Ectodermal cell (in vitro differentiated cells): ENCODE data around the gene RASGRP1.

Experiments
- H3K27ac ChIP-seq: 2 replicates; pipeline ENCODE4 v1.7.0; 2013; ENCODE audit warnings: mild to moderate bottlenecking, low read depth, low read length; ENCODE audit not compliant: insufficient read depth, poor library complexity, severe bottlenecking
- H3K27me3 ChIP-seq: 2 replicates; pipeline ENCODE4 v1.7.0; 2013; ENCODE audit warnings: mild to moderate bottlenecking, low read length; ENCODE audit not compliant: insufficient read depth, control insufficient read depth, poor library complexity, severe bottlenecking
- H3K36me3 ChIP-seq: one replicate; pipeline ENCODE4 v1.7.0; 2013; ENCODE audit warnings: low read length; ENCODE audit not compliant: control insufficient read depth, insufficient read depth
- H3K4me1 ChIP-seq: one replicate; pipeline ENCODE4 v1.7.0; 2013; ENCODE audit warnings: low read length; ENCODE audit not compliant: control insufficient read depth, insufficient read depth
- H3K4me3 ChIP-seq: 2 replicates; pipeline ENCODE4 v1.7.0; 2013; ENCODE audit warnings: low read depth, low read length, control low read depth; ENCODE audit not compliant: insufficient read depth
- H3K9me3 ChIP-seq: 2 replicates; pipeline ENCODE4 v1.7.0; 2013; ENCODE audit warnings: mild to moderate bottlenecking, low read length, moderate library complexity; ENCODE audit not compliant: control insufficient read depth
- WGBS, 2 experiments: methylation state at CpG; one replicate each; pipeline ENCODE4 v1.1.7; 2013; ENCODE audit warnings: missing lambda C conversion rate in 2 of 2; 5-methylcytosine and 5-hydroxymethylcytosine counted together

The RASGRP1 gene

DNA sequence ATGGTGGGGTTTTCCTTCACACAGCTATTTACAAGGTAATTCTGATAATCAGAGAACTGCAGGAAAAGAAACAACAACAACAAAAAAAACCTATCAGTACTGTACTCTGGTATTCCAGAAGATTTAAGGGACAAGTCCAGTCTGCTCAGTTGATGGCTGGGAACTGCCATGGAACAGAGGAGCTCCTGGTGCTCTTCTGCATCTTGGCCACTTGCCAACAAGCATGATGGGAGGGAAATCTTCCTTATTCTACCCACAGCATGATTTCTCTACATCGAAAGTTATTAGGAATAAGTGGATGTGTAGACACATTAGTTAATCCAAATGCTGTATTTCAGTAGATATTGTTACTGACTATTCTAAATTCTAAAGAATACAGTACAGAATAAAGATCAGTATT, 51.7 kb downstream of the RASGRP1 start:
- Histone ChIP-seq H3K36me3 (no peaks in the 10 kb centered on the region), H3K27ac (no peak overlapping the region), H3K27me3 (no peaks in the 10 kb centered on the region), H3K4me3 (no peak overlapping the region), H3K9me3 (no peaks in the 10 kb centered on the region), H3K4me1 (peaks cover 17% of the 10 kb centered on the region)
- no CpG with 5 or more reads among the region's 1 CpG for WGBS, 2 experiments

- Histone ChIP-seq H3K9me3 (no peaks in the 10 kb centered on the region), H3K36me3 (no peaks in the 10 kb centered on the region), H3K4me3 (no peak overlapping the region), H3K4me1 (no peaks in the 10 kb centered on the region), H3K27me3 (no peaks in the 10 kb centered on the region), H3K27ac (no peak overlapping the region)
- 87 to 93% methylated on average over 4 of the region's 4 CpGs for WGBS, 2 experiments
Measured at GRCh38 chr15:38509152-38509551, 55.5 kb downstream of the RASGRP1 start.

DNA sequence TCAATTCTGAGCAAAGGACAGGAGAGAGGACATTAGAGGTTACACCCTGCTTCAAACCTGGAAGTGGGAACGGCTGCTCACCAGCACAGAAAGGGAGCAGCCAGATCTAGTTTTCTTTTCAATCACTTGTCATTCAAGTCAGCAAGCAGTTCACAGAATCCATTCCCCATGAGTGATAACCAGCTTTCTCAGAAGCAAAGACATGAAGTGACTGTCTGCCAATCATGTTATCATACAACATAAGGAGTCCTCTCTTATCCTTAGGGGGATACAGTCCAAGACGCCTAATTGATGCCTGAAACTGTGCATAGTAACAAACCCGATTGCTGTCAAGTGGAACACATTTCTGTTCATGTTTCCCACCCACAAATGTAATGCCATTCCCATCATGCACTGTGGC, 56.0 kb downstream of the RASGRP1 start:
- H3K27ac ChIP-seq, result no peak overlapping the region
- H3K4me1 ChIP-seq, result no peaks in the 10 kb centered on the region
- H3K4me3 ChIP-seq, result no peak overlapping the region
- H3K27me3 ChIP-seq, result no peaks in the 10 kb centered on the region
- no peaks in the 10 kb centered on the region for H3K36me3 ChIP-seq
- no peaks in the 10 kb centered on the region for H3K9me3 ChIP-seq
- 90 to 97% methylated on average over 3 of the region's 3 CpGs for WGBS, 2 experiments

DNA sequence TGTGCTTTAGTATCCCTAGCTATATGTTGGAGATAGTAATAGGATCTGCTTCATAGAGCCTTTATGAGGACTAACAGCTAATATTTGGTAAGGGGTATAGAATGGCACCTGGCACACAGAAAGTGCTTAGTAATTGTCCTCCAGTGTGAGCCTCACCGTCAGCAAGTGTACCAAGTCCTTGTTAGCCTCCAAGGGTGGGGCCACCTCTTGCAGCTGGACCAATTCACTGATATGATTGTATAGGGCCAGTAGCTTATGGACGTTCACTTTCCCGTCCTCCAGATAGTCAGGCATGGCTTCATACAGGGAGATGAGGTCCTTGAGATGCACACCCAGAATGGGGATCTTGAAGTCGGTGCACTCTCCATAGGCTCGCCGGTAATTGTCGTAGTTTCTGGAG, 57.0 kb downstream of the RASGRP1 start:
- Histone ChIP-seq H3K36me3 (no peaks in the 10 kb centered on the region), H3K4me3 (no peak overlapping the region), H3K4me1 (no peaks in the 10 kb centered on the region), H3K9me3 (no peaks in the 10 kb centered on the region), H3K27ac (no peak overlapping the region), H3K27me3 (no peaks in the 10 kb centered on the region)
- WGBS, 2 experiments, result 93 to 95% methylated on average over 7 of the region's 7 CpGs

DNA sequence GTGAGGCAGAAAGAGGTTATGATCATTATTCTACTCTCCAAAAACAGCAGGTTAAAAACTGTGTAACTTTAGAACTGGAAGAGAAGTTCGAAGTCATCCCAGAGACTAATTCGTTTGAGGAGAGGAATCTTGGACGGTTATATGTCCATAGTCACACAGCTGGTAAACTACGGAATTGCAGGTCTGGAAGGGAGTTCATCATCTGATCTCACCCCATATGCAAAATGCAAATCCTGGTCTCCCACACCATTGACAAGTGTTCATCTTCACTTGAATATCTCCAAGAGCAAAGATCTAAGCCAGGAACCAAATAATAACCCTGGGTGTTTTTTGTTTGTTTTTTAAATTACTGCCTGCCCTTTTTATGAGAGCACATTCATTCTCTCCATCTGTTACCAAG, 57.6 kb downstream of the RASGRP1 start:
- WGBS, 2 experiments, result 83% methylated on average over 4 of the region's 4 CpGs
- peaks cover 3% of the 10 kb centered on the region for H3K4me1 ChIP-seq
- no peak overlapping the region for H3K27ac ChIP-seq

DNA sequence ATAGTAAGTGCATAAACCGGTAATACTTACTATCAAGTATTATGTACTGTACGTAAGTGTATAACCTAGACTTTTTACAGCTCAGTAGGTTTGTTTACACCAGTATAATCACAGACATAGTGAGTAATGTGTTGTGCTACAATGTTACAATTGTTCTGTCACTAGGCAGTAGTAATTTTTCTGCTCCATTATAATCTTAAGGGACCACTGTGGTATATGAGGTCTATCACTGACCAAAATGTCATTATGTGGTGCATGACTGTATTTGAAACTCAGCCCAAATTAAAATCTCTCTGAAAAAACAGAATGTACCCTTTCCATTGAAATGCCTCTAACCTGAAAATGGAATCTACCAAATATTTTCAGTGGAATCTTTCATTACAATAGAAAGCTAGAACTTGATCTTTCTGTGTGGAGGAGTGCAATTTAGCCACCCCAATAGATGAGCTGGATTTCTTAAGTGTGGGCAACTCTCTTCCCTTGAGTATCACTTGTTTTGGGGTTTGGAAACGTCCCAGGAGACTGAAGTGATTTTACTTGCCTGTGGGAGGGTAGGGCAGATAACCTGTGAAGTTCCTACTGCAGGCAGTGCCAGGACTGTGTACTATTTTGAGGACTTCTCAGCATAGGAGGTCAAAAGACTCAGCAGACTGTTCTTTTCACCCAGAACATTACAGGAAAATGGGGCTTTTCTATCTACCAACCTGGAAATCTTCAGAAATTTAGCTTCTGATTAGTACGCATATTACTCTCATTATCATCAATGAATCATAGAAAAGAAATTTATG, 59.7 kb downstream of the RASGRP1 start:
- Histone ChIP-seq H3K27ac (no peak overlapping the region), H3K9me3 (no peaks in the 10 kb centered on the region), H3K36me3 (no peaks in the 10 kb centered on the region), H3K27me3 (no peaks in the 10 kb centered on the region), H3K4me1 (peaks cover 3% of the 10 kb centered on the region), H3K4me3 (no peak overlapping the region)
- WGBS, 2 experiments, result 79 to 86% methylated on average over 2 of the region's 4 CpGs

More for the DNA sequence above, 57.6 kb downstream of the RASGRP1 start:
- H3K36me3 ChIP-seq, result no peaks in the 10 kb centered on the region
- H3K9me3 ChIP-seq, result no peaks in the 10 kb centered on the region
- no peaks in the 10 kb centered on the region for H3K27me3 ChIP-seq
- no peak overlapping the region for H3K4me3 ChIP-seq

DNA sequence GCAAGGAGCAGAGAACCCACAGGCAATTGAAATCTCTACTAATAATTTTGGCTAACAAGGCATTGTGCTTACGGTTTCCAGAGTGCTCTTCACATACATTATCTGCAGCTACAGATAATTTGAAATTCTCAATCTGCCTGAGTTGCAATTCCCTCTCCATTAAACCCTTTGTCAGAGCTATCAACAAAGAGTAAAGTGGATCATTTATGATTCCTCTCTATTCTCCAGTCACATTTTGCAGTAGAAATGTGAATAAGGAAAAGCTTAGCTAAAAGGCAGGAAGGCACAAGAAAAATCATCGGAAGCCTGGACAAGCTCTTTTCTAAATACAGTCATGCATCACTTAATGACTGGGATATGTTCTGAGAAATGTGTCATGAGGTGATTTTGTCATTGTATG, 61.1 kb downstream of the RASGRP1 start:
- WGBS, 2 experiments, result 93 to 96% methylated on average over 2 of the region's 2 CpGs
- no peaks in the 10 kb centered on the region for H3K36me3 ChIP-seq
- no peak overlapping the region for H3K27ac ChIP-seq
- H3K4me3 ChIP-seq, result no peak overlapping the region
- no peaks in the 10 kb centered on the region for H3K27me3 ChIP-seq
- H3K9me3 ChIP-seq, result no peaks in the 10 kb centered on the region
- peaks cover 3% of the 10 kb centered on the region for H3K4me1 ChIP-seq

GRCh38 chr15:38499651-38500050, 65.0 kb downstream of the RASGRP1 start:
- H3K27me3 ChIP-seq, result no peaks in the 10 kb centered on the region
- 90 to 91% methylated on average over 1 of the region's 1 CpG for WGBS, 2 experiments
- no peaks in the 10 kb centered on the region for H3K36me3 ChIP-seq
- H3K4me1 ChIP-seq, result peaks cover 3% of the 10 kb centered on the region
- no peaks in the 10 kb centered on the region for H3K9me3 ChIP-seq
- no peak overlapping the region for H3K4me3 ChIP-seq
- no peak overlapping the region for H3K27ac ChIP-seq

- WGBS, 2 experiments, result 100% methylated on average over 1 of the region's 1 CpG
- no peaks in the 10 kb centered on the region for H3K9me3 ChIP-seq
- H3K27ac ChIP-seq, result no peak overlapping the region
- H3K36me3 ChIP-seq, result no peaks in the 10 kb centered on the region
- no peaks in the 10 kb centered on the region for H3K27me3 ChIP-seq
- H3K4me3 ChIP-seq, result no peak overlapping the region
- no peaks in the 10 kb centered on the region for H3K4me1 ChIP-seq
Measured at GRCh38 chr15:38496151-38496550, 68.5 kb downstream of the RASGRP1 start.

DNA sequence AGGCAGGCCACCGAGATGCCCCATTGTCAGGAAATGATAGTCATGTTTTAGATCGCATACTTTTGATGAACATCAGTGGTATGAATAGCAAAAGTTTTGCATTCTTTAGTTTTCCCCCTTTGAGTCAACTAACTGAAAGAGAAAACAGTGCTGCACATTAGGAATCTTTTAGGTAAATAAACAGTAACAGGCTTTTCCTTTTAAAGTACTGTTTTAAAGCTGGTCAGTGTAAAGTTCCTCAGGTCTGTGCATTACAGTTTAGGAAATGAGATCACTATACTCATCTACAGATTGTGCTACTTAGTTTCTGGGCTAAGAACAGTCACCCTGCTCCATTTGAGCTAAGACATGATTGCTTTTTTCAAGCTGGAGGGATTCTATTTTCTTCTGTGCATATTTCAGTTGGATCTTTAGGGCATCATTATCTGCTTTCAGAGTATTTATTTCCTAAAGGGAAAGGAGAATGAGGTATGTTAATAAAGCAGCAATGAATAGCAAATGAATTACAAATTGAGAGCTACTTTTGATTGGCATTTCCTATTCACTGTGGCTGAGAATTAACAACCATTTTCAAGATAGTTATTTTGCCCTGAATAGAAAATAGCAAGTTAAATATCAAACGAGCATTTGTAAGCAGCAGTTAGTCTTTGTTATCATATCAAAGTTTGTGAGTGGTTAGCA, 74.2 kb downstream of the RASGRP1 start:
- WGBS, 2 experiments, result 93 to 98% methylated on average over 3 of the region's 3 CpGs
- no peaks in the 10 kb centered on the region for H3K9me3 ChIP-seq
- H3K4me1 ChIP-seq, result no peaks in the 10 kb centered on the region
- no peak overlapping the region for H3K27ac ChIP-seq
- H3K4me3 ChIP-seq, result no peak overlapping the region
- no peaks in the 10 kb centered on the region for H3K36me3 ChIP-seq
- H3K27me3 ChIP-seq, result no peaks in the 10 kb centered on the region
